ENCODE results near the gene FGL2.
"Not testable (repeated sequence)": the region's sequence is repeated elsewhere in the genome, so short reads cannot be mapped to it uniquely, and the experiment has no call there.

The FGL2 gene

GRCh38 chr7:77199013-77199966 is at the start of gene FGL2:
Gene FGL2 (minus strand): TSS chr7:77199819. CDS start chr7:77199793, 26 bp downstream.
- DNase-seq (ENCODE audit: low read depth), result peak; percentile 0

- DNase-seq (ENCODE audit: low read depth), result no peak
These were observed 48.5 kb upstream of the FGL2 start for GRCh38 chr7:77248154-77248553.

GRCh38 chr7:77247206-77247850 is 47.7 kb upstream of the FGL2 start:
- DNase-seq (ENCODE audit: low read depth), result peak; percentile 70

- DNase-seq (ENCODE audit: low read depth), result no peak
These were observed 46.5 kb upstream of the FGL2 start for GRCh38 chr7:77246026-77246640.

- DNase-seq (ENCODE audit: low read depth), result no peak
These were observed 45.6 kb upstream of the FGL2 start for GRCh38 chr7:77245015-77245755.

GRCh38 chr7:77244222-77244934 is 44.8 kb upstream of the FGL2 start:
- DNase-seq (ENCODE audit: low read depth), result no peak

GRCh38 chr7:77242554-77242953 is 42.9 kb upstream of the FGL2 start:
- no peak for DNase-seq (ENCODE audit: low read depth)

GRCh38 chr7:77242068-77242467 is 42.4 kb upstream of the FGL2 start:
- no peak for DNase-seq (ENCODE audit: low read depth)

GRCh38 chr7:77239471-77239870 is 39.9 kb upstream of the FGL2 start:
- no peak for DNase-seq (ENCODE audit: low read depth)

- no peak for DNase-seq (ENCODE audit: low read depth)
These were observed 39.1 kb upstream of the FGL2 start for GRCh38 chr7:77238703-77239136.

- DNase-seq (ENCODE audit: low read depth), result no peak
These were observed 35.7 kb upstream of the FGL2 start for GRCh38 chr7:77235276-77235675.

GRCh38 chr7:77232467-77232866 is 32.8 kb upstream of the FGL2 start:
- no peak for DNase-seq (ENCODE audit: low read depth)

- DNase-seq (ENCODE audit: low read depth), result not testable (repeated sequence)
These were observed 29.2 kb upstream of the FGL2 start for GRCh38 chr7:77228795-77229194.

GRCh38 chr7:77226357-77226839 is 26.8 kb upstream of the FGL2 start:
- no peak for DNase-seq (ENCODE audit: low read depth)

GRCh38 chr7:77223261-77223660 is 23.6 kb upstream of the FGL2 start:
- DNase-seq (ENCODE audit: low read depth), result no peak

- no peak for DNase-seq (ENCODE audit: low read depth)
These were observed 23.2 kb upstream of the FGL2 start for GRCh38 chr7:77222819-77223218.

GRCh38 chr7:77222065-77222464 is 22.4 kb upstream of the FGL2 start:
- DNase-seq (ENCODE audit: low read depth), result no peak

GRCh38 chr7:77219701-77220331 is 20.2 kb upstream of the FGL2 start:
- DNase-seq (ENCODE audit: low read depth), result not testable (repeated sequence)

- no peak for DNase-seq (ENCODE audit: low read depth)
These were observed 18.0 kb upstream of the FGL2 start for GRCh38 chr7:77217474-77218185.

Data from fibroblast of the conjunctiva (primary cell).